Breast epithelium (tissue), 3 donors: Measurements from ENCODE around the gene EFHD2.
"Not testable (repeated sequence)": the region's sequence is repeated elsewhere in the genome, so short reads cannot be mapped to it uniquely, and the experiment has no call there.

Experiments used
- POLR2A ChIP-seq: fragments of 450-650 bp; IDR thresholded peaks from one replicate; pipeline ENCODE4 v1.6.1; 2016; ENCODE audit warnings: antibody characterized with exemption, mild to moderate bottlenecking, moderate library complexity
- TF ChIP-seq, protein P1 (sequence below), 3 donors: fragments of 450-650 bp; IDR thresholded peaks; one replicate each; pipeline ENCODE4 v1.5.1; 2016 to 2017; ENCODE audit warnings: antibody characterized with exemption in 3 of 3, mild to moderate bottlenecking in 3 of 3, moderate library complexity in 3 of 3

DNA sequence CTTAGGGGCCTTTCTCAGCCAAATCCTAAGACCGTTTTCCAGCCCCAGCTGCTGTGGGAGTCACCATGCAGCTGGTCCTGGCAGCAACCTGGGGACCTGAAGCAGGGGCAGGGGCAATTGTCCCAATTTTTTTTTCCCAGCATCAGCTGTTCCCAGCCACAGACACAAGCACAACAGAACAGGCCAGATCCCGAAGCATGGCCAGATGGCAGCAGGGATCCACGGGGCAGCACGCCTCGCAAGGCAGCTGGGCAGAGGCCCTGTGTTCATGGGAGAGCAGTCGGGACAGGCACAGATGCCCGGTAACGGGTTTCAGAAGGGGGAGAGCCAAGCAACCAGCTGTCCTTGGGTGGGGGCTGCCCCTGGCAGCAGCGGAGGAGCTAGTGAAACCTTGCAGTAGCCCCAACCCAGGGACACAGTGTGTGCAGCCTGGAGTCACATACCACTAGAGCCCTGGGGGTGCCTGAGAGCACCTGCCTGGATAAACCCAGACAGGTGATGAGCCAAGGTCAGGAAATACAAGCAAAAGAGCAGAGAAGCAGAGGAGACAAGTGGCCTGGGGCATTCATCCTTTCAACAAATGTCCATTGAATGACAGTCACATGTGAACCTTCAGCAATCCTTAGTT lies 60.2 kb downstream of the EFHD2 start:
- TF ChIP-seq POLR2A: not testable (repeated sequence)
- TF ChIP-seq, protein P1, sequence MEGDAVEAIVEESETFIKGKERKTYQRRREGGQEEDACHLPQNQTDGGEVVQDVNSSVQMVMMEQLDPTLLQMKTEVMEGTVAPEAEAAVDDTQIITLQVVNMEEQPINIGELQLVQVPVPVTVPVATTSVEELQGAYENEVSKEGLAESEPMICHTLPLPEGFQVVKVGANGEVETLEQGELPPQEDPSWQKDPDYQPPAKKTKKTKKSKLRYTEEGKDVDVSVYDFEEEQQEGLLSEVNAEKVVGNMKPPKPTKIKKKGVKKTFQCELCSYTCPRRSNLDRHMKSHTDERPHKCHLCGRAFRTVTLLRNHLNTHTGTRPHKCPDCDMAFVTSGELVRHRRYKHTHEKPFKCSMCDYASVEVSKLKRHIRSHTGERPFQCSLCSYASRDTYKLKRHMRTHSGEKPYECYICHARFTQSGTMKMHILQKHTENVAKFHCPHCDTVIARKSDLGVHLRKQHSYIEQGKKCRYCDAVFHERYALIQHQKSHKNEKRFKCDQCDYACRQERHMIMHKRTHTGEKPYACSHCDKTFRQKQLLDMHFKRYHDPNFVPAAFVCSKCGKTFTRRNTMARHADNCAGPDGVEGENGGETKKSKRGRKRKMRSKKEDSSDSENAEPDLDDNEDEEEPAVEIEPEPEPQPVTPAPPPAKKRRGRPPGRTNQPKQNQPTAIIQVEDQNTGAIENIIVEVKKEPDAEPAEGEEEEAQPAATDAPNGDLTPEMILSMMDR (IDR thresholded peaks at IDR 0.05): not testable (repeated sequence)
